Calu3 (cell line): ENCODE data around the gene STK36. TPM values are rescaled to one million over a fixed set of nuclear protein-coding genes. Genes with fewer than 3 reads are reported as not detected.

Source experiments
- BruUV-seq: library from RNA; stranded (reverse); fragments of 400-500 nt; replicated peaks from 2 replicates; lab custom pipeline; 2021; lab: Mats Ljungman, UMichigan
- CTCF ChIA-PET: fragments of 300-600 bp; sonication (Branson Sonifier 250); formaldehyde crosslinking; loops from one replicate; lab custom pipeline; 2022; ENCODE audit warnings: antibody characterized with exemption; lab: Charles Lee
- DNase-seq: peaks from one replicate; pipeline ENCODE4 v3.0.0; 2022
- H3K27ac Mint-ChIP-seq: one replicate; pipeline ENCODE4 v1.8.0; 2022; ENCODE audit warnings: mixed read lengths; ENCODE audit not compliant: unreplicated experiment
- H3K27me3 Mint-ChIP-seq: one replicate; pipeline ENCODE4 v1.8.0; 2022; ENCODE audit warnings: mixed read lengths; ENCODE audit not compliant: unreplicated experiment
- H3K36me3 Mint-ChIP-seq: one replicate; pipeline ENCODE4 v1.8.0; 2022; ENCODE audit warnings: mild to moderate bottlenecking, moderate library complexity, mixed read lengths; ENCODE audit not compliant: insufficient read depth, unreplicated experiment
- H3K4me1 Mint-ChIP-seq: one replicate; pipeline ENCODE4 v1.8.0; 2022; ENCODE audit warnings: mild to moderate bottlenecking, low read depth, mixed read lengths; ENCODE audit not compliant: unreplicated experiment
- H3K4me3 Mint-ChIP-seq: one replicate; pipeline ENCODE4 v1.8.0; 2022; ENCODE audit warnings: mild to moderate bottlenecking, low read depth, moderate library complexity, mixed read lengths; ENCODE audit not compliant: unreplicated experiment
- H3K9me3 Mint-ChIP-seq: one replicate; pipeline ENCODE4 v1.8.0; 2022; ENCODE audit warnings: low read depth, mixed read lengths; ENCODE audit not compliant: unreplicated experiment
- intact Hi-C: fragments of 100-400 bp; cut with micrococcal nuclease; formaldehyde crosslinking; loops from one replicate; pipeline ENCODE4 v1.10.0; 2022; ENCODE audit not compliant: unreplicated experiment
- total RNA-seq: library from RNA; stranded (reverse); gene quantifications from 2 replicates; pipeline ENCODE4 v1.2.3, GENCODE V29; 2022
- TF ChIP-seq, protein P1 (sequence below): fragments of 200-600 bp; IDR thresholded peaks from one replicate; pipeline ENCODE4 v1.8.0; 2022; ENCODE audit warnings: antibody characterized with exemption; ENCODE audit not compliant: unreplicated experiment

STK36 gene
- total RNA-seq, 1 experiment from 2014 or later = 42.4 TPM

DNA sequence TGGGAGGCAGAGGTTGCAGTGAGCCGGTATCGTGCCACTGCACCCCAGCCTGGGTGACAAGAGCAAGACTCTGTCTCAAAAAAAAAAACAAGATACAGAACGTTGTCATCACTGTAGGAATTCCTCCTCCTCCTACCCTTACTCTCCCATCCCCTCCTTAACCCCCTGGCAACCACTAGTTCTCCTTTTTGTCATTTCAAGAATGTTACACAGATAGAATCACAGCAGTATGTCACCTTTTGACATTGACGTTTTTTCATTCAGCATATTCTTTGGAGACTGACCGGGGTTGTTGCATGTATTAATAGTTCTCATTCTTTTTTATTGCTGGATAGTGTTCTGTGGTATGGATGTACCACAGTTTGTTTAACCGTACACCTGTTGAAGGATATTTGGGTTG lies 71.2 kb downstream of the STK36 start:
- H3K4me1 Mint-ChIP-seq = peaks cover 18% of the 10 kb centered on the region
- no peak overlapping the region for H3K4me3 Mint-ChIP-seq
- no peak overlapping the region for H3K27ac Mint-ChIP-seq
- no peaks in the 10 kb centered on the region for H3K9me3 Mint-ChIP-seq
- intact Hi-C loops = no loop called here
- peaks cover 50% of the 10 kb centered on the region for H3K36me3 Mint-ChIP-seq
- DNase-seq = no peak
- BruUV-seq = no TSS peak
- TF ChIP-seq, protein P1, sequence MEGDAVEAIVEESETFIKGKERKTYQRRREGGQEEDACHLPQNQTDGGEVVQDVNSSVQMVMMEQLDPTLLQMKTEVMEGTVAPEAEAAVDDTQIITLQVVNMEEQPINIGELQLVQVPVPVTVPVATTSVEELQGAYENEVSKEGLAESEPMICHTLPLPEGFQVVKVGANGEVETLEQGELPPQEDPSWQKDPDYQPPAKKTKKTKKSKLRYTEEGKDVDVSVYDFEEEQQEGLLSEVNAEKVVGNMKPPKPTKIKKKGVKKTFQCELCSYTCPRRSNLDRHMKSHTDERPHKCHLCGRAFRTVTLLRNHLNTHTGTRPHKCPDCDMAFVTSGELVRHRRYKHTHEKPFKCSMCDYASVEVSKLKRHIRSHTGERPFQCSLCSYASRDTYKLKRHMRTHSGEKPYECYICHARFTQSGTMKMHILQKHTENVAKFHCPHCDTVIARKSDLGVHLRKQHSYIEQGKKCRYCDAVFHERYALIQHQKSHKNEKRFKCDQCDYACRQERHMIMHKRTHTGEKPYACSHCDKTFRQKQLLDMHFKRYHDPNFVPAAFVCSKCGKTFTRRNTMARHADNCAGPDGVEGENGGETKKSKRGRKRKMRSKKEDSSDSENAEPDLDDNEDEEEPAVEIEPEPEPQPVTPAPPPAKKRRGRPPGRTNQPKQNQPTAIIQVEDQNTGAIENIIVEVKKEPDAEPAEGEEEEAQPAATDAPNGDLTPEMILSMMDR = no peak
- CTCF ChIA-PET = no interaction called here
- no peaks in the 10 kb centered on the region for H3K27me3 Mint-ChIP-seq

DNA sequence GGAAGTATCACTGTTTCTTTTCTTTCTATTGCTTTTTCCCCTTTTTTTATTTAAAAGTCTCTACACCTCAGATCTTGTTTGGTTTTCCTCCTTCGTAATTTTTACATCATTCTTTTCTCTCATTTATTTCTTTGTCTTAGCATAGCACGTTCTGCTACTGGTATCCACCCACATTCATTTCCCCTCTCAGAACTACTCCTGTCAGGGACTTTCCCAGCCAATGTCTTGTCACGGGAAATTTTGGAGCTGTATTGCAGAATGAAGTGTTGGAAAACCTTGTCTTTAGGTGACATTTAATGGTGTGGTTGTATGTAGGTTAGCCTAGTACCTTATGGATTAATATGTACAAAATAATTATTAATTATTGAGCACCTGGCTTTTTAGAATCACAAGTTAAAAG lies 72.7 kb downstream of the STK36 start:
- intact Hi-C loops = loop anchor here (2.0 kb wide), 1 partner anchor 28 kb away; no protein-coding TSS in a partner anchor
- H3K9me3 Mint-ChIP-seq = no peaks in the 10 kb centered on the region
- peaks cover 42% of the 10 kb centered on the region for H3K36me3 Mint-ChIP-seq
- H3K27me3 Mint-ChIP-seq = no peaks in the 10 kb centered on the region
- H3K27ac Mint-ChIP-seq = peak overlapping the region; percentile 79
- TF ChIP-seq, protein P1 = no peak
- CTCF ChIA-PET = interaction anchor here (0.5 to 1.5 kb wide), 3 partner anchors 34 to 260 kb away, joined by 4 to 7 read pairs (median 5); partner anchors contain the start of gene TTLL4
- no peak for DNase-seq
- BruUV-seq = no TSS peak
- peaks cover 18% of the 10 kb centered on the region for H3K4me1 Mint-ChIP-seq
- H3K4me3 Mint-ChIP-seq = no peak overlapping the region

DNA sequence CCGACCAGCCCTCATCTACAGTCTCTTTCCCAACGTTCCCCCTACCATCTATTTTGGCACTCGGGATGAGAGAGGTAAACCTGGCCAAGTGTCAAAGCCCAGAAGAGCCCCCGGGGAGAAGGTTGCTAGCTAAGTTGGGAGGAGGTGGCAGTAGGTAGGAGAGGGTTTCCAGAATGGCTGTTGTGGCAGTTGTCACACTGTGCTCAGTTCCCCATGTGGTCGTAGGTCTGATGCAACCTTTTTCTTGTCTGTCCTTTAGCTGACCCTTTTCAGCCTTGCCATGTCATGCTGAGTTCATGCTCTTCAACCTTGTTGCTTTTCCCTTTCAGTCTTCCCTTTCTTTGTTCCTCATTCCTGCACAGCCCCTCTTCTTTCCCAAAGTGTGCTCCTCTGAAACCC lies 73.3 kb downstream of the STK36 start:
- H3K36me3 Mint-ChIP-seq = peaks cover 42% of the 10 kb centered on the region

DNA sequence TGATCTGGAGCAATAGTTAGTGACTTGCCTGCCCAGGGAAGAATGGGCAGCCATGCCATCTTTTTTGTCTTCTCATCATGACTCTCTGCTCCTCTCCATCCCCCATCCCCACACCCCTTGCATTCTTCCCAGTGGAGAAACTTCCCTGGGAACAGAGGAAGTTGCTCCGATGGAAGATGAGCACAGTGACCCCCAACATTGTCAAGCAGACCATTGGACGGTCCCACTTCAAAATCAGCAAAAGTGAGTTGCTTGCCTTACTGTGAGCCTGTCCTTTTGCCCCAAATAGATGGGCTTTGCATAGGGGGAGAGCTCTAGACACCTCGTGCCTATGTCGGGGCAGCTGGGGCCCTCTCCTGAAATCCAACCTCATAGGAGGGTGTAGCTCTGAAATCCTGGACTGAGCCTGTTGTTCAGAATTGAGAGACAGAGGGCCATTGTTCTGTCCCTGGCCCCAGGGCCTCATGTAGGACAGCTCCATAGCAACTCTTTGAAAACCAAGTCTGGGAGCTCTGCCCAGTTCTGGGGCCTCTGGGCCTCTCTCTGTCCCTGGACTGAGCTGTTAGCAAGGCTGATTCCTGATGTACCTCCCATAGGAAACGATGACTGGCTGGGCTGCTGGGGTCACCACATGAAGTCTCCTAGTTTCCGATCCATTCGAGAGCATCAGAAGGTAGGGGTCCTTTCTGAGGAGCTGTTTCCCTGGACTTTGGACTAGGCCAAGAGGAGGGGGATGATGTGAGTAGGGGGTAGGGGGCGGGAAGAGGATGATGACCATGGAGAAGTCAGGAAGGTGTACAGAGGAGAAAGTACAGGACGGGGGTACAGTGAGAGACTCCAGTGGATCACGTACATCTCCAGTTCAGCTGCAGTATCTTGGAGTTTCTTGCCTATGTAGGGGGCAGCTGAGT lies 73.9 kb downstream of the STK36 start:
- BruUV-seq = no TSS peak
- no peaks in the 10 kb centered on the region for H3K27me3 Mint-ChIP-seq
- CTCF ChIA-PET = interaction anchor here (0.6 to 2.0 kb wide), 6 partner anchors 14 to 814 kb away, joined by 3 to 7 read pairs (median 4); partner anchors contain the start of gene TTLL4
- no peaks in the 10 kb centered on the region for H3K9me3 Mint-ChIP-seq
- TF ChIP-seq, protein P1 = no peak
- peak overlapping the region; percentile 79 for H3K27ac Mint-ChIP-seq
- peak; percentile 65 for DNase-seq
- peaks cover 18% of the 10 kb centered on the region for H3K4me1 Mint-ChIP-seq
- H3K4me3 Mint-ChIP-seq = peak overlapping the region; percentile 6
- peaks cover 42% of the 10 kb centered on the region for H3K36me3 Mint-ChIP-seq
- intact Hi-C loops = loop anchor here (2.0 kb wide), 1 partner anchor 29 kb away; no protein-coding TSS in a partner anchor

More for the DNA sequence above, 73.3 kb downstream of the STK36 start:
- intact Hi-C loops = loop anchor here (2.0 kb wide), 1 partner anchor 28 kb away; no protein-coding TSS in a partner anchor
- CTCF ChIA-PET = interaction anchor here (0.5 to 2.0 kb wide), 4 partner anchors 13 to 260 kb away, joined by 4 to 7 read pairs (median 6); partner anchors contain the start of gene TTLL4
- H3K4me1 Mint-ChIP-seq = peaks cover 18% of the 10 kb centered on the region
- BruUV-seq = no TSS peak
- H3K4me3 Mint-ChIP-seq = peak overlapping the region; percentile 6
- TF ChIP-seq, protein P1 = no peak
- peak; percentile 9 for DNase-seq
- no peaks in the 10 kb centered on the region for H3K27me3 Mint-ChIP-seq
- H3K9me3 Mint-ChIP-seq = no peaks in the 10 kb centered on the region
- H3K27ac Mint-ChIP-seq = peak overlapping the region; percentile 79
